Ascending aorta (tissue), 2 donors: ENCODE measurements around the gene AHCYL2. TPM values are rescaled to one million over a fixed set of nuclear protein-coding genes. Genes with fewer than 3 reads are reported as not detected.

Source experiments
- DNase-seq, 2 donors: peaks; one replicate each; pipeline ENCODE4 v3.0.0-alpha.2; 2019; ENCODE audit warnings: low spot score in 2 of 2
- H3K27ac ChIP-seq, 2 donors: fragments of 200-600 bp; sonication (generic); one replicate each; pipeline ENCODE4 v1.5.1; 2016 to 2017; ENCODE audit warnings: mild to moderate bottlenecking in 1 of 2
- H3K27me3 ChIP-seq: fragments of 200-600 bp; sonication (generic); one replicate; pipeline ENCODE4 v1.5.1; 2017
- H3K36me3 ChIP-seq, 2 donors: fragments of 200-600 bp; sonication (generic); one replicate each; pipeline ENCODE4 v1.5.1; 2016
- H3K4me1 ChIP-seq, 2 donors: fragments of 200-600 bp; sonication (generic); one replicate each; pipeline ENCODE4 v1.5.1; 2016 to 2017; ENCODE audit warnings: mild to moderate bottlenecking in 1 of 2
- H3K4me3 ChIP-seq, 2 donors: fragments of 200-600 bp; sonication (generic); one replicate each; pipeline ENCODE4 v1.5.1; 2016 to 2017; ENCODE audit warnings: mild to moderate bottlenecking in 1 of 2
- H3K9me3 ChIP-seq, 2 donors: fragments of 200-600 bp; sonication (generic); one replicate each; pipeline ENCODE4 v1.5.1; 2016
- CTCF ChIP-seq, 3 experiments: fragments of 200-600 bp in 2 of 3; fragments of 450-650 bp in 1 of 3; sonication (generic) in 2 of 3; IDR thresholded peaks; one replicate each; pipeline ENCODE4 v1.5.1; 2016 to 2019; ENCODE audit warnings: antibody characterized with exemption in 3 of 3, mild to moderate bottlenecking in 1 of 3, moderate library complexity in 1 of 3
- intact Hi-C: fragments of 100-400 bp; cut with DNase I; formaldehyde crosslinking; loops from one replicate; pipeline ENCODE4 v1.15.1; 2023
- total RNA-seq: library from RNA; depleted of rRNA; stranded (reverse); fragments of >200 nt; gene quantifications from one replicate; pipeline ENCODE4 v1.1.0, GENCODE V29; 2016

Gene AHCYL2
- total RNA-seq, 1 donor from 2014 or later = 62.9 TPM

DNA sequence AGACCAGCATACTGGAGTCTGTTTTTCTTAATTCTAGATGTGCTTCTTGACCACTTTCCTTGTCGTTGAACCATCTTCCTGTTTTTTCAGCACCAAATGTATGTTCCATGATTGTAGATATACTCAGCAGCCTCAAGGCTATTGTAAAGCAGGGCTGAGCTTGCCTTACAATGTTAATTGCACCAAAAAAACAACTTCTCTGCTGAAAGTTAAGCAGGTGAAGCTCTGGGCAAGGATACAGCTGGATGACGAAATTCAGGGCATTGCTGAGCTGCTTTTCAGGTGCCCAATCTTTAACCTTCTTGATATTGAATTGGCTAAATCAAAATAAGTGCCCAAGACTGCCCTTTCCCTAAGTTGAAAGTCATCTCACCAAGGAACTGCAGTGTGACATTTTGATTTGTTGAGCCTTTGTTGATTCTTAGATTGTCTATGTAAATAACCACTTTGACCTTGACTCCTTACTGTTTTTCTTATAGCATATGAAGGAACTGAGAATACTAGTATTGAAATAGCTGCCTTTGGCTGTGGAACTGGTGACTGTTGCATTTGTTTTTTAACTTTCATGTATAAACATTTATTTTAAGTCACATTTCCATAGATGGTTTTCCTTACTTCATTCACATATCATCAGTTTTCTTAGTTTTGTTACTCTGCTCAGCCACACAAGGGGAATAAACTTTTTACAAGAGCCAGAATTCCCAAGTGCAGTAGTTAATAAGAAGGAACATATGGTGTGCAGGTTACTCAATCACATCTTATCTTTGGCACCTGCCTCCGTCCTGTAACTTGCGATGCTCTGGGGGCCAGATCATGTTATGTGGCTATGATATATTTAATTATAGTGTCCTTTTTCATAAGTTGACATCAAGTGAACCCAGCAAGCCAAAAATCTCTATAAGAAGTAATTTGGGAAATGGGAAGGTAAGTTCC is 3.1 kb downstream of the AHCYL2 start:
- Histone ChIP-seq H3K4me1 (peaks cover 0 to 9% of the 10 kb centered on the region in 2 donors), H3K9me3 (no peaks in the 10 kb centered on the region), H3K36me3 (no peaks in the 10 kb centered on the region), H3K27ac (no peak overlapping the region), H3K27me3 (no peaks in the 10 kb centered on the region), H3K4me3 (no peak overlapping the region)
- TF ChIP-seq CTCF (IDR thresholded peaks at IDR 0.05) = no peak
- DNase-seq = no peak
- intact Hi-C loops = no loop called here

DNA sequence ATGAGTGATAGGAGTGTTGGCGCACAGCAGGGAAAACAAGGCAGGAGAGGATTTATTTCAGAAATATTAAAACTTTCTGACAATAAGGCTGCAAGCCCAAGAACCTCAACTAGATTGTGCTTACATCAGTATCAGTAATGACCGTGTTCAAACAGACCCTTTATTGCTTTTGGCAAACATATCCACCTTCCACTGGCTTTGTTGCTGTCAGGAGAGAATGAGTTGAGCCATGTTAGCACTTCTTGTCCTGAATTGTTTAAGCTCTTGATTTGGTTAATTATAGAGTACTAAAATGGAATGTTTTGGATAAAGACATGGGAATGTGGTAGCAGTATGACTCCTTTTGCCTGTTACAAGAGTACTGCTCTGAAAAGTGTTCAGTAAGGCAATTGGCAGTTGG is 3.8 kb downstream of the AHCYL2 start:
- H3K27ac ChIP-seq = no peak overlapping the region
- intact Hi-C loops = no loop called here

DNA sequence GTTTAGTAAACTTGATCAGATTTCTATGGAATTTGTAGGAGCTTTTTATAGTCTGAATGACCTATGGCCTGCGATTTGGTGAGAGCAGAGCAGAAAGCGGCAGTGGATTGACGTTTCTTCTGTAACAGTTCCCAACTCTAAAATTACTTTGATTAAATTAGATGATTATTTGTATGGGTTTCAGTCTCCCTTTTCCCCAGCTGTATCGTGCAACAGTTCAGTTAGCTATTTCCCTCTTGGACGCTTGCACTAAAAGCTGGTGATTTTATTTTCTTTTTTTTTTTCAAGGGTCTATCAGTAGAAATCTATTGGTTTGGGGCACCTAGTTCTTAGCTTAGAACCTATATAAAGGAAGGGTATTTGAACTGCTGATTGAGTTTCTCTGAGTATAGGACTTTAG is 6.8 kb downstream of the AHCYL2 start:
- intact Hi-C loops = no loop called here
- no peaks in the 10 kb centered on the region for H3K36me3 ChIP-seq
- DNase-seq = no peak
- no peak overlapping the region for H3K27ac ChIP-seq
- no peaks in the 10 kb centered on the region for H3K9me3 ChIP-seq
- no peak overlapping the region for H3K4me3 ChIP-seq
- no peaks in the 10 kb centered on the region for H3K4me1 ChIP-seq
- TF ChIP-seq CTCF (IDR thresholded peaks at IDR 0.05) = no peak
- no peaks in the 10 kb centered on the region for H3K27me3 ChIP-seq

More for the DNA sequence above, 3.8 kb downstream of the AHCYL2 start:
- no peak for TF ChIP-seq CTCF (IDR thresholded peaks at IDR 0.05)
- Histone ChIP-seq H3K36me3 (no peaks in the 10 kb centered on the region), H3K9me3 (no peaks in the 10 kb centered on the region), H3K27me3 (no peaks in the 10 kb centered on the region), H3K4me3 (no peak overlapping the region), H3K4me1 (peaks cover 0 to 9% of the 10 kb centered on the region in 2 donors)
- no peak for DNase-seq

DNA sequence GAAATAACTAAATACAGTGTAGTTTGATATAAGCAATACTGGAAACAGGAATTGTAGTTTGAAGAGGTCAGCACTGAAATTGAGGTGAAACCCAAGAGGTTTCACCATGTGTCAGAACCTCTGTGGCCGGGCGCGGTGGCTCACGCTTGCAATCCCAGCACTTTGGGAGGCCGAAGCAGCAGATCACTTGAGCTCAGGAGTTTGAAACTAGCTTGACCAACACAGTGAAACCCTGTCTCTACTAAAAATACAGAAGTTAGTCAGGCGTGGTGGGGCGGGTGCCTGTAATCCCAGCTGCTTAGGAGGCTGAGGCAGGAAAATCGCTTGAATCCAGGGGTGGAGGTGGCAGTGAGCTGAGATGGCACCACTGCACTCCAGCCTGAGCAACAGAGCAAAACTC is 13.7 kb downstream of the AHCYL2 start:
- Histone ChIP-seq H3K27me3 (no peaks in the 10 kb centered on the region), H3K4me3 (no peak overlapping the region), H3K9me3 (no peaks in the 10 kb centered on the region), H3K4me1 (no peaks in the 10 kb centered on the region), H3K27ac (no peak overlapping the region), H3K36me3 (no peaks in the 10 kb centered on the region)
- TF ChIP-seq CTCF (IDR thresholded peaks at IDR 0.05) = no peak
- DNase-seq = no peak
- intact Hi-C loops = no loop called here

- DNase-seq = no peak
- Histone ChIP-seq H3K27me3 (no peaks in the 10 kb centered on the region), H3K9me3 (no peaks in the 10 kb centered on the region), H3K4me1 (no peaks in the 10 kb centered on the region), H3K36me3 (no peaks in the 10 kb centered on the region), H3K4me3 (no peak overlapping the region), H3K27ac (no peak overlapping the region)
- intact Hi-C loops = no loop called here
- no peak for TF ChIP-seq CTCF (IDR thresholded peaks at IDR 0.05)
Measured at GRCh38 chr7:129240119-129240820, 15.4 kb downstream of the AHCYL2 start.
